ENCODE results near the gene NSMCE3.
"Not testable (repeated sequence)": the region's sequence is repeated elsewhere in the genome, so short reads cannot be mapped to it uniquely, and the experiment has no call there.

The NSMCE3 gene

GRCh38 chr15:29268706-29269484, 727 bp downstream of the NSMCE3 start:
- no peak for FAIRE-seq

DNA sequence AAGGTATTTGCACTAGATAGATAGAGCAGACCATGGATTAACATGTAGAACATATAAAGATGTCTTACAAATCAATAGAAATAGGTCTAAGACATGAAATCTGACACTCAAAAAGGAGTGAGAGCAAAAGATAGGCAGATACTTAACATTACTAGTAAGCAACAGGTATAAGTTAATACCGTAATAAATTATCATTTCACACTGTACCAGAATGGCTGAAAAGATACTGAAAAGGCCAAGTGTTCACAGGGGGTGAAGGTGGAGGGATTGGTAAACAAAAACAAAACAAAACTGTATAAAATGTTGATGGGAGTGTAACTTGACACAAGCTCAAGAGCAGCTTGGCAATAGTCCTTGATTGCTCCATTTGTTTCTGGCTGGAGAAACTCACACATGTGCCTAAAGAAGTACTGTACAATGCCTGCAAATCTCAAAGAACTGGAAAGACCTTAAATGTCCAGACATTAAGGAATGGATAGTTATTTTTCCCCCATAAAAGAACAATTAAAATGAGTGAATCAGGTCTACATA, 3.5 kb downstream of the NSMCE3 start:
- FAIRE-seq: no peak

DNA sequence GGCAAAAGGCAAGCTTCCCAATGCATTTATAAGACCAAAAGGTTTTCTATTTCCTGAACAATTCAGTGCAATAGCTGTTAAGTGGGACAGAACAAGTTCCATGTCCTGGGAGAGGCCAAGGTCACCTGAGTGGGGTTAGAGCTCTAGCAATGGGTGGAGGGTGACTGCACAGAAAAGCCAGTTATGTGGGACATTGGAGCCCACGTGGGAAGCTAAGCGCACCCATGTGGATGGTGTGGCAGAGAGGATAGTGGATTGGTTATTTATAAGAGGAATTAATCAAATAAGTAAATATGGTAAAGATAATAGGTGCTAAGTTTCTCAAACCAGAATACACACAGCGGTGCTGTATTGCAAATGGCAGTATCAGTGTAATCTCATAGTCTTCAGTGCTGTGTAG, 6.3 kb downstream of the NSMCE3 start:
- FAIRE-seq: no peak

- no peak for FAIRE-seq
Measured at GRCh38 chr15:29262738-29263137, 6.9 kb downstream of the NSMCE3 start.

DNA sequence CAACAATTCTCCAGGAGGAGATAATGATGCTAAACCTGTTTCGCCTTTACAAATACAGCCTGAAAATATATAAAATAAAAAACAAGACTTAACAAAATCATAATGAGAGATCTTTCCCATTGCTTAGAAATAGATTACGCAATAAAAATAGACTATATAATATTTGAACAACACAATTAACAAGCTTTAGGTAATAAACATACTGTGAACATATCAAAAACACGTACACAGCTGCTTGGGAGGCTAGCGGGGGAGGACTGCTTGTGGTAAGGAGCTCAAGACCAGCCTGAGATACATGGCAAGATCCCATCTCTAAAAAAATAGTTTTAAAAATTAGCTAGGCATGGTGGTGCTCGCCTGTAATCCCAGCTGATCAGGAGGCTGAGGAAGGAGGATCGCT, 8.7 kb downstream of the NSMCE3 start:
- peak; percentile 38 for FAIRE-seq

GRCh38 chr15:29259233-29259632, 10.4 kb downstream of the NSMCE3 start:
- FAIRE-seq: no peak

- FAIRE-seq: no peak
Measured at GRCh38 chr15:29252234-29252633, 17.4 kb downstream of the NSMCE3 start.

GRCh38 chr15:29244544-29244943, 25.1 kb downstream of the NSMCE3 start:
- no peak for FAIRE-seq

GRCh38 chr15:29244123-29244522, 25.5 kb downstream of the NSMCE3 start:
- no peak for FAIRE-seq

GRCh38 chr15:29242456-29243242, 27.0 kb downstream of the NSMCE3 start:
- FAIRE-seq: no peak

DNA sequence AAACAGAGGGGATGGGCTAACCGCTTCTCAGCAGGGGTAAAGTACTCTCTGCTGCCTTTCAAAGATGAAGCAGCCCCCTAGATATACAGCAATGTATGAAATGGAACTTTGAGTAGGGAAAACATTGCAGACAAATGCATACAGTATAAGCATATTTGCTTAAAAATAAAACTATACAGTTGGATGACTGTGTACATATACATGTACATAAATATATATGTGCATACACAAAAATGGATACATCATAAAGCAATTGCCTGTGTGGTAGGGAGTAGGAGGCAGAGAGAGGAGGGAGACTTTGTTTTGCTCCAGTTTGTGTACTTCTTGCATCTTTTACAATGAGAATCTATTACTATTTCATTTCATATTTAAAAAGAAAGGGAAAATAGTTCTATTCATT, 28.4 kb downstream of the NSMCE3 start:
- FAIRE-seq: no peak

- no peak for FAIRE-seq
Measured at GRCh38 chr15:29239395-29239794, 30.2 kb downstream of the NSMCE3 start.

GRCh38 chr15:29233566-29233965, 36.1 kb downstream of the NSMCE3 start:
- FAIRE-seq: no peak

- peak; percentile 73 for FAIRE-seq
Measured at GRCh38 chr15:29226436-29227208, 43.0 kb downstream of the NSMCE3 start.

DNA sequence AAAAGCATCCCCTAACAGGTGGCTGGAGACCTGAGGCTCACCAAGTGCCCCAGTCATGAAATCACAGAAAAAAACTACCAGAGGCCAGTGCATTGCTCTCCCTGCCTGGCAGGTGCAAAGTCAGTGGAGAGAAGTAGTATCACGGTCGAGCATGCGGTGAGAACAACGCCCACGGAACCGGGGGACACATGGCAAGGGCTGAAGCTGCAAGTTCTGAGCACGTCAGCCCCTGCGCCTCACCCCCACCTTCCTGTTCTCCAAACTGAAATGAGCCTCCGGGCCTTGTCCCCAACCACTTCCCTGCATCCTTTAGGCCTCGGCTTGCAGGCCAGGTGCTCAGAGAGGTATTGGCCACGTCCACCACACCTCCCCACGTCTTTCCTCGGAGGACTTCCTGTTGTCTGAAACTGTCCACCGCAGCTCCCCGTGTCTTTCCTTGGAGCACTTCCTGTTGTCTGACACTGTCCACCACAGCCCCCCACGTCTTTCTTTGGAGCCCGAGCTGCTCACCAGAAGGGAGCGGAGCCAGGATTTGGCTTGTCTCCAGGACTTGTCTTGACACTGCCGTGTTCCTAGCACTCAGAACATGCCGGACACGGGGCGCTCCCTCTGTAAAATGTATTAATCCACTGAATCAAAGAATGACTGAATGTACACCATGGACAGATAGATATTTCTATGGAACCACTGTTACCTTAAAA, 43.9 kb downstream of the NSMCE3 start:
- FAIRE-seq: no peak

- FAIRE-seq: not testable (repeated sequence)
Measured at GRCh38 chr15:29224987-29225363, 44.6 kb downstream of the NSMCE3 start.

DNA sequence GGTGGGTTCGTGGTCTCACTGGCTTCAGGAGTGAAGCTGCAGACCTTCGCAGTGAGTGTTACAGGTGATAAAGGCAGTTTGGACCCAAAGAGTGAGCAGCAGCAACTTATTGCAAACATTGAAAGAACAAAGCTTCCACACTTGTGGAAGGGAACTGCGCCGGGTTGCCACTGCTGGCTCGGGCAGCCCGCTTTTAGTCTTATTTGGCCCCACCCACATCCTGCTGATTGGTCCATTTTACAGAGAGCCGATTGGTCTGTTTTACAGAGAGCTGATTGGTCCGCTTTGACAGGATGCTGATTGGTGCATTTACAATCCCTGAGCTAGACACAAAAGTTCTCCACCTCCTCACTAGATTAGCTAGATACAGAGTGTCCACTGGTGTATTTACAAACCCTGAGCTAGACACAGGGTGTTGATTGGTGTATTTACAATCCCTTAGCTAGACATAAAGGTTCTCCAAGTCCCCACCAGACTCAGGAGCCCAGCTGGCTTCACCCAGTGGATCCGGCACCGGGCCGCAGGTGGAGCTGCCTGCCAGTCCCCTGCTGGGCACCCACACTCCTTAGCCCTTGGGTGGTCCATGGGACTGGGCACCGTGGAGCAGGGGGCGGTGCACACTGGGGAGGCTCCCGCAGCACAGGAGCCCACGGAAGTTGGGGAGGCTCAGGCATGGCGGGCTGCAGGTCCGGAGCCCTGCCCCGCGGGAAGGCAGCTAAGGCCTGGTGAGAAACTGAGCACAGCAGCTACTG, 45.2 kb downstream of the NSMCE3 start:
- FAIRE-seq: not testable (repeated sequence)

DNA sequence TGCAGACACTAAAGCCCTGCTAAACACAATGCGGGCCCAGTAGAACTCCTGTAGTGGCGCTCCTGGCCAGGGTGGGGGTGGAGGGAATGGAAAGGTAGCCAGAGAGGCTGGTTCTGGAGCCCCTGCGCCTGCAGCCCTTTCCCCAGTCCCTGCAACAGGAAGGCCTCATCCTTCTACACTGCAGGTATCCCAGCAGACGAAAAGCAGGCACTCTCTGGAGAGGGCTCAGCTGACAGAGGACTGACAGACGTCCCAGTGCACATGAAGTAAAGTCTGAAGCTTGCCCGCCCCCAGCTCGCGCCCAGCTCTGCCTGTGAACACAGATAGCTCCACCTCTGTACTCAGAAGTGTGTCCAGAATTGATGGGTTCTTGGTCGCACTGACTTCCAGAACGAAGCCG, 46.0 kb downstream of the NSMCE3 start:
- FAIRE-seq: no peak

DNA sequence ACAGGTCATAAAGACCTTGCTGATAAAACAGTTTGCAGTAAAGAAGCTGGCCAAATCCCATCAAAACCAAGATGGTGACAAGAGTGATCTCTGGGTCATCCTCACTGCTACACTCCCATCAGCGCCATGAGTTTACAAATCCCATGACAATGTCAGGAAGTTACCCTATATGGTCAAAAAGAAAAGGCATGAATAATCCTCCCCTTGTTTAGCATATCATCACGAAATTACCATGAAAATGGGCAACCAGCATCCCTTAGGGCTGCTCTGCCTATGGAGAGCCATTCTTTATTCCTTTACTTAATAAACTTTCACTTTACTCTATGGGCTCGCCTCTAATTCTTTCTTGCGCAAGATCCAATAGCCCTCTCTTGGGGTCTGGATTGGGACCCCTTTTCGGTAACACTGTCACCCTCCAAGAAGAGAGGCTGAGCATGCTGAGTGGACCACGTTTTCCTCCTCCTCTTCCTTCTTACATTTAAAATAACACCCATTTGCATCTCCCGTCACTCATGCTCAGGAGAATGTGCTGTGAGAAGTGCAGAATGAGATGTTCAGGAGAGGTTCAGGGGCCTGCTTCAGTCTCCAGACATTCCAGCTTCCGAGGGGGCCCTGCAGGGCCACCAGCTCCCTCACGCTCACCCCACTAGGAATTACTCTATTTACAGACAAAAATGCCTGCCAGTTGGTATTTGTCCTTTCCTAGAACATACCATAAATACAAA, 47.3 kb downstream of the NSMCE3 start:
- no peak for FAIRE-seq

DNA sequence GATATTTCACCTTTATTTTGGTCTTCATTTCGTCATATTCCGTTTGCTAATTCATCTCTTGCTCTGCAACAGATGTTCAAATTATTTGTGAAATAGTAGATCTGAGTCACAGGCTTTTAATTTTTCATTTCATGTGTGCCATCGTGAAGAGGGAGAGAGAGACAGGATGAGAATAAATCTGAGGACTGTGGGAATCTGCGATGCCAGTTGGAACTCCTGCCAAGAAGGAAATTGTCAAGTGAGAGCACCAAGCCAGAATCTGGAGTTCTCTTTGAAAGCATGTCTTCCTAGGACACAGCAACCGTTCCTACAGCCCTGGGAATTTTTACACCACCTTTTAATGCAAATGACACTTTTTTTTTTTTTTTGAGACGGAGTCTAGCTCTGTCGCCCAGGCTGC, 48.8 kb downstream of the NSMCE3 start:
- FAIRE-seq: no peak

- FAIRE-seq: no peak
Measured at GRCh38 chr15:29216955-29217354, 52.7 kb downstream of the NSMCE3 start.
